ENCODE measurements around the gene ANKRD34A. TPM values are rescaled to one million over a fixed set of nuclear protein-coding genes. Genes with fewer than 3 reads are reported as not detected.
A peak's percentile ranks its signal among the peaks of the same experiment; 100 is the strongest.

Gene ANKRD34A
- total and polyA plus RNA-seq, 2 experiments from 2014 or later = 0.16 to 0.35 TPM

DNA sequence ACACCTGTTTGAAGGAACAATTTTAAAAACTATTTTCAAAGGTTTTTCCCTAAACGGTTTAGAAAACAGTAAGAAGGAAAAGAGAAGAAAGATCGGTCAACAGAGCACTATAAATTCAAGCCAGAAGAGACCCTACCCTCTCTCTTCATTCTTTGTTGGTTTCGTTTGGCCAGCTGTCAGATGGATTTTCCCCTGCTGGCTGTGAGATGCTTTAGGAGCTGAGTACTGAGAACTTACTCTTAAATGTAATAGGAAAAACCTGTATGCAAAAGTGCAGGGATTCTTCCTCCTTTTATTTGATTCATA, 33.3 kb upstream of the ANKRD34A start (continued):
- TF ChIP-seq ZNF331 (CRISPR knock-in tag; IDR thresholded peaks at IDR 0.05; ENCODE audit: low read depth) (no peak), POLR2AphosphoS5 (IDR thresholded peaks at IDR 0.05; ENCODE audit: low read depth) (no peak), CTCF (conservative IDR thresholded peaks at IDR 0.05; ENCODE audit: low read depth in 2 of 2) (no peak), EZH2 (IDR thresholded peaks at IDR 0.05; ENCODE audit: low read depth, unreplicated experiment) (no peak)
- TF ChIP-seq, protein P1, sequence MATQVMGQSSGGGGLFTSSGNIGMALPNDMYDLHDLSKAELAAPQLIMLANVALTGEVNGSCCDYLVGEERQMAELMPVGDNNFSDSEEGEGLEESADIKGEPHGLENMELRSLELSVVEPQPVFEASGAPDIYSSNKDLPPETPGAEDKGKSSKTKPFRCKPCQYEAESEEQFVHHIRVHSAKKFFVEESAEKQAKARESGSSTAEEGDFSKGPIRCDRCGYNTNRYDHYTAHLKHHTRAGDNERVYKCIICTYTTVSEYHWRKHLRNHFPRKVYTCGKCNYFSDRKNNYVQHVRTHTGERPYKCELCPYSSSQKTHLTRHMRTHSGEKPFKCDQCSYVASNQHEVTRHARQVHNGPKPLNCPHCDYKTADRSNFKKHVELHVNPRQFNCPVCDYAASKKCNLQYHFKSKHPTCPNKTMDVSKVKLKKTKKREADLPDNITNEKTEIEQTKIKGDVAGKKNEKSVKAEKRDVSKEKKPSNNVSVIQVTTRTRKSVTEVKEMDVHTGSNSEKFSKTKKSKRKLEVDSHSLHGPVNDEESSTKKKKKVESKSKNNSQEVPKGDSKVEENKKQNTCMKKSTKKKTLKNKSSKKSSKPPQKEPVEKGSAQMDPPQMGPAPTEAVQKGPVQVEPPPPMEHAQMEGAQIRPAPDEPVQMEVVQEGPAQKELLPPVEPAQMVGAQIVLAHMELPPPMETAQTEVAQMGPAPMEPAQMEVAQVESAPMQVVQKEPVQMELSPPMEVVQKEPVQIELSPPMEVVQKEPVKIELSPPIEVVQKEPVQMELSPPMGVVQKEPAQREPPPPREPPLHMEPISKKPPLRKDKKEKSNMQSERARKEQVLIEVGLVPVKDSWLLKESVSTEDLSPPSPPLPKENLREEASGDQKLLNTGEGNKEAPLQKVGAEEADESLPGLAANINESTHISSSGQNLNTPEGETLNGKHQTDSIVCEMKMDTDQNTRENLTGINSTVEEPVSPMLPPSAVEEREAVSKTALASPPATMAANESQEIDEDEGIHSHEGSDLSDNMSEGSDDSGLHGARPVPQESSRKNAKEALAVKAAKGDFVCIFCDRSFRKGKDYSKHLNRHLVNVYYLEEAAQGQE (IDR thresholded peaks at IDR 0.05; ENCODE audit: unreplicated experiment) = no peak

DNA sequence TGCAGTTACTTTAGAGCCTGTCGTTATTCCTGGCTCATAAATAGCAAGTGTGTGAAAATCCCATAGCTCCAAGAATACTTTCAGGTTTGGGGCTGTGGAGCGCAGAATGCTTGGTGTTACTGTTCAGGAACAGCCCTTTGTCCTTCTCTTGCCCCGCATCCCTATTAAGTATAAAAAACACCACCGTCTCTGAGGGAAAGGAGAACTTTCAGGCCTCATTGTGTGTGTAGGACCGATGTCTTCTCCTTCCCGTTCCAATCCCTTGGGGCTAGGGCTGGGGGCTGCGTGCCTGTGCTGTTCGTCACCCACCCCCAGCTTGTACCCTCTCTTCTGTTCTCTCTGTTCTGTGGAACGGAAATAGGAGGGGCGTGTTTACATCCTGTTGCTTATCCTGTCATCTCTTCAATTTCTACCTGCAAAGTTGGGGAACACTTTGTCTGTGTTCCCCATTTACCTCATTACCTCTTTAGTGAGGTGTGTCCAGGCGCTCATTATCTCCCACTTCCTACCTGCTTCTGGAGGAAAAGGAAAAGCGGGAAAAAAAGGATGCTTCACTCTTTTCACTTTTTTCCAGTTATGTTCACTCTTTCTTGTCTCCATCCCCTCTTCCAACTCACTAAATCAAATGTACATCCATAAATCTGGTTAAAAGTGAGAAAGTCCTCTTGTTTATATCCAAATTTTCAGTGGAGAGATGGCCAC, 32.8 kb upstream of the ANKRD34A start:
- Mint-ChIP-seq H3K27me3 (ENCODE audit: insufficient read depth, low read depth, poor library complexity) (peaks cover 9% of the 10 kb centered on the region), H3K27ac (peak overlapping the region; percentile 89), H3K4me1 (peaks cover 49% of the 10 kb centered on the region), H3K9me3 (no peaks in the 10 kb centered on the region), H3K36me3 (ENCODE audit: low read depth) (peaks cover 43% of the 10 kb centered on the region), H3K4me3 (peak overlapping the region; percentile 99)
- no peaks in the 10 kb centered on the region for H3K9me2 ChIP-seq (ENCODE audit: insufficient read depth)
- H3K36me3 ChIP-seq (ENCODE audit: insufficient read depth) = no peaks in the 10 kb centered on the region; the same call in 1 of the 2 replicates
- H3K4me3 ChIP-seq = peak overlapping the region; percentile 75
- H4K20me1 ChIP-seq (replicated peaks; ENCODE audit: insufficient read depth) = no peaks in the 10 kb centered on the region
- H3F3A ChIP-seq (replicated peaks; ENCODE audit: low read depth) = peaks cover 5% of the 10 kb centered on the region
- no peaks in the 10 kb centered on the region for H3K27me3 ChIP-seq (ENCODE audit: insufficient read depth)
- H3K4me2 ChIP-seq = peak overlapping the region; percentile 93
- peaks cover 39% of the 10 kb centered on the region for H3K4me1 ChIP-seq (ENCODE audit: insufficient read depth)
- TF ChIP-seq, protein P2, sequence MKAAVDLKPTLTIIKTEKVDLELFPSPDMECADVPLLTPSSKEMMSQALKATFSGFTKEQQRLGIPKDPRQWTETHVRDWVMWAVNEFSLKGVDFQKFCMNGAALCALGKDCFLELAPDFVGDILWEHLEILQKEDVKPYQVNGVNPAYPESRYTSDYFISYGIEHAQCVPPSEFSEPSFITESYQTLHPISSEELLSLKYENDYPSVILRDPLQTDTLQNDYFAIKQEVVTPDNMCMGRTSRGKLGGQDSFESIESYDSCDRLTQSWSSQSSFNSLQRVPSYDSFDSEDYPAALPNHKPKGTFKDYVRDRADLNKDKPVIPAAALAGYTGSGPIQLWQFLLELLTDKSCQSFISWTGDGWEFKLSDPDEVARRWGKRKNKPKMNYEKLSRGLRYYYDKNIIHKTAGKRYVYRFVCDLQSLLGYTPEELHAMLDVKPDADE (IDR thresholded peaks at IDR 0.05) = 0 out of 2 replicates have a peak, but pooled peaks have one; percentile 1
- no peak for TF ChIP-seq STAT1 (IDR thresholded peaks at IDR 0.05; ENCODE audit: unreplicated experiment)
- no peak for TF ChIP-seq ZNF114 (CRISPR knock-in tag; IDR thresholded peaks at IDR 0.05)
- no peak for TF ChIP-seq ZNF462 (CRISPR knock-in tag; IDR thresholded peaks at IDR 0.05)
- peak overlapping the region; percentile 24; the same call in 1 of the 2 replicates for H3K27ac ChIP-seq (ENCODE audit: low read depth)
- H3K79me2 ChIP-seq (replicated peaks; ENCODE audit: insufficient read depth) = peaks cover 18% of the 10 kb centered on the region
- ATAC-seq (peak; percentile 22), DNase-seq (ENCODE audit: low spot score) (peak; percentile 38)
- H2AFZ ChIP-seq = peak overlapping the region; percentile 91
